ENCODE data around the gene DGAT2L6. TPM values are rescaled to one million over a fixed set of nuclear protein-coding genes. Genes with fewer than 3 reads are reported as not detected.

DGAT2L6 gene
- total and polyA plus RNA-seq, 2 experiments from 2014 or later: not detected

- Histone ChIP-seq H3K79me2 (no peaks in the 10 kb centered on the region), H3K4me3 (no peak overlapping the region), H3K27ac (peak overlapping the region; percentile 90), H3K27me3 (no peaks in the 10 kb centered on the region), H2AFZ (no peak overlapping the region), H3K4me2 (no peak overlapping the region), H4K20me1 (ENCODE audit: insufficient read depth, poor library complexity, severe bottlenecking) (no peaks in the 10 kb centered on the region), H3K36me3 (replicated peaks; ENCODE audit: insufficient read depth, low read depth) (no peaks in the 10 kb centered on the region), H3K4me1 (ENCODE audit: insufficient read depth) (peaks cover 12% of the 10 kb centered on the region), H3K9me3 (ENCODE audit: low read depth) (no peaks in the 10 kb centered on the region), H3K9me2 (replicated peaks; ENCODE audit: insufficient read depth) (no peaks in the 10 kb centered on the region)
- peak; percentile 41 for DNase-seq (ENCODE audit: low spot score)
- WGBS (ENCODE audit: low lambda C conversion rate, missing lambda C conversion rate): 63% methylated on average over 3 of the region's 3 CpGs
- TF ChIP-seq, protein P1, sequence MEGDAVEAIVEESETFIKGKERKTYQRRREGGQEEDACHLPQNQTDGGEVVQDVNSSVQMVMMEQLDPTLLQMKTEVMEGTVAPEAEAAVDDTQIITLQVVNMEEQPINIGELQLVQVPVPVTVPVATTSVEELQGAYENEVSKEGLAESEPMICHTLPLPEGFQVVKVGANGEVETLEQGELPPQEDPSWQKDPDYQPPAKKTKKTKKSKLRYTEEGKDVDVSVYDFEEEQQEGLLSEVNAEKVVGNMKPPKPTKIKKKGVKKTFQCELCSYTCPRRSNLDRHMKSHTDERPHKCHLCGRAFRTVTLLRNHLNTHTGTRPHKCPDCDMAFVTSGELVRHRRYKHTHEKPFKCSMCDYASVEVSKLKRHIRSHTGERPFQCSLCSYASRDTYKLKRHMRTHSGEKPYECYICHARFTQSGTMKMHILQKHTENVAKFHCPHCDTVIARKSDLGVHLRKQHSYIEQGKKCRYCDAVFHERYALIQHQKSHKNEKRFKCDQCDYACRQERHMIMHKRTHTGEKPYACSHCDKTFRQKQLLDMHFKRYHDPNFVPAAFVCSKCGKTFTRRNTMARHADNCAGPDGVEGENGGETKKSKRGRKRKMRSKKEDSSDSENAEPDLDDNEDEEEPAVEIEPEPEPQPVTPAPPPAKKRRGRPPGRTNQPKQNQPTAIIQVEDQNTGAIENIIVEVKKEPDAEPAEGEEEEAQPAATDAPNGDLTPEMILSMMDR (IDR thresholded peaks at IDR 0.05; ENCODE audit: poor library complexity): no peak
- TF ChIP-seq EZH2 (IDR thresholded peaks at IDR 0.05; ENCODE audit: borderline replicate concordance): no peak
- TF ChIP-seq EZH2phosphoT487 (IDR thresholded peaks at IDR 0.05; ENCODE audit: low read depth, severe bottlenecking, unreplicated experiment): no peak
Observed at GRCh38 chrX:70254909-70255308, 77.6 kb downstream of the DGAT2L6 start.

Small RNAs within 50 kb of the gene (small RNA-seq; reads per million reads assigned to genes)
- gene RNA5SP507: not detected

Other genes with a start within 250 kb of the DGAT2L6 start
- gene AWAT2, start 127.5 kb upstream of the DGAT2L6 start, total RNA-seq: not detected in 2 replicates
- gene AWAT2, start 127.5 kb upstream of the DGAT2L6 start, polyA plus RNA-seq: not detected in 2 replicates
- not detected in 2 replicates for gene OTUD6A, start 115.0 kb upstream of the DGAT2L6 start, total RNA-seq
- gene OTUD6A, start 115.0 kb upstream of the DGAT2L6 start, polyA plus RNA-seq: not detected in 2 replicates
- gene IGBP1, start 44.0 kb upstream of the DGAT2L6 start, total RNA-seq: 61.6 and 72.0 TPM in 2 replicates
- 26.8 and 30.2 TPM in 2 replicates for gene IGBP1, start 44.0 kb upstream of the DGAT2L6 start, polyA plus RNA-seq
- not detected in 2 replicates for gene AWAT1, start 57.2 kb downstream of the DGAT2L6 start, total RNA-seq
- not detected in 2 replicates for gene AWAT1, start 57.2 kb downstream of the DGAT2L6 start, polyA plus RNA-seq
- 0.87 and 3.3 TPM in 2 replicates for gene P2RY4, start 82.7 kb downstream of the DGAT2L6 start, total RNA-seq
- 2.0 TPM in 2 replicates for gene P2RY4, start 82.7 kb downstream of the DGAT2L6 start, polyA plus RNA-seq
- not detected in 2 replicates for gene ARR3, start 90.9 kb downstream of the DGAT2L6 start, total RNA-seq
- gene ARR3, start 90.9 kb downstream of the DGAT2L6 start, polyA plus RNA-seq: not detected in 2 replicates
- gene RAB41, start 104.7 kb downstream of the DGAT2L6 start, total RNA-seq: not detected in 2 replicates
- gene RAB41, start 104.7 kb downstream of the DGAT2L6 start, polyA plus RNA-seq: not detected in 2 replicates
- 37.6 and 38.8 TPM in 2 replicates for gene PDZD11, start 112.4 kb downstream of the DGAT2L6 start, total RNA-seq
- gene PDZD11, start 112.4 kb downstream of the DGAT2L6 start, polyA plus RNA-seq: 52.5 and 57.6 TPM in 2 replicates
- gene KIF4A, start 112.6 kb downstream of the DGAT2L6 start, total RNA-seq: 4.8 and 6.4 TPM in 2 replicates
- gene KIF4A, start 112.6 kb downstream of the DGAT2L6 start, polyA plus RNA-seq: 4.0 and 4.2 TPM in 2 replicates
- gene GDPD2, start 245.8 kb downstream of the DGAT2L6 start, total RNA-seq: 1.6 TPM in 2 replicates
- 2.2 and 2.3 TPM in 2 replicates for gene GDPD2, start 245.8 kb downstream of the DGAT2L6 start, polyA plus RNA-seq